Esophagus squamous epithelium (tissue), 5 donors: ENCODE measurements around the gene CAMK2A. TPM values are rescaled to one million over a fixed set of nuclear protein-coding genes. Genes with fewer than 3 reads are reported as not detected.

ENCODE experiments used
- DNase-seq: peaks from one replicate; lab custom pipeline; 2025; lab: John Stamatoyannopoulos, UW
- H3K27ac ChIP-seq, 4 donors: fragments of 200-600 bp; sonication (generic); one replicate each; pipeline ENCODE4 v1.5.1; 2016 to 2019; ENCODE audit warnings: mild to moderate bottlenecking in 1 of 4
- H3K27me3 ChIP-seq, 4 donors: fragments of 200-600 bp; sonication (generic); 1 replicate in 3 of 4; 2 replicates in 1 of 4; pipeline versions ENCODE4 v1.5.1 to v1.6.0; 2017 to 2021; ENCODE audit warnings: antibody characterized with exemption in 1 of 4
- H3K36me3 ChIP-seq, 3 donors: fragments of 200-600 bp; sonication (generic); one replicate each; pipeline ENCODE4 v1.5.1; 2016 to 2019
- H3K4me1 ChIP-seq, 3 donors: fragments of 200-600 bp; sonication (generic); one replicate each; pipeline ENCODE4 v1.5.1; 2017 to 2019
- H3K4me3 ChIP-seq, 4 donors: fragments of 200-600 bp; sonication (generic); 1 replicate in 3 of 4; 2 replicates in 1 of 4; pipeline ENCODE4 v1.5.1; 2016 to 2019; ENCODE audit warnings: mild to moderate bottlenecking in 2 of 4, moderate library complexity in 1 of 4
- H3K9me3 ChIP-seq, 3 donors: fragments of 200-600 bp; sonication (generic); one replicate each; pipeline ENCODE4 v1.5.1; 2016 to 2019
- CTCF ChIP-seq, 6 experiments: fragments of 450-650 bp in 4 of 6; fragments of 200-600 bp in 2 of 6; sonication (generic) in 2 of 6; IDR thresholded peaks; one replicate each; pipeline ENCODE4 v1.5.1; 2016 to 2019; ENCODE audit warnings: antibody characterized with exemption in 6 of 6, mild to moderate bottlenecking in 4 of 6, moderate library complexity in 4 of 6
- POLR2A ChIP-seq, 4 donors: fragments of 450-650 bp; IDR thresholded peaks; one replicate each; pipeline ENCODE4 v1.6.1; 2017; ENCODE audit warnings: antibody characterized with exemption in 4 of 4, mild to moderate bottlenecking in 4 of 4, moderate library complexity in 3 of 4
- WGBS, 2 donors: methylation state at CpG; one replicate each; pipeline ENCODE4 v1.1.5; 2018; 5-methylcytosine and 5-hydroxymethylcytosine counted together
- intact Hi-C: fragments of 100-400 bp; cut with DNase I; formaldehyde crosslinking; loops from one replicate; pipeline ENCODE4 v1.15.0; 2022
- total RNA-seq, 4 donors: library from RNA; depleted of rRNA; stranded (reverse); fragments of >200 nt; gene quantifications; one replicate each; pipeline ENCODE4 v1.1.0, GENCODE V29; 2016
- donor health status: DM: yes; HTN: yes; CAD: no.

The CAMK2A gene
- total RNA-seq, 4 donors from 2014 or later = 0.04 TPM; not detected in 3

GRCh38 chr5:150313501-150313900 lies 23.9 kb upstream of the CAMK2A start:
- 86 to 87% methylated on average over 5 to 6 of the region's 6 CpGs for WGBS, 2 donors
- no peak for DNase-seq

GRCh38 chr5:150312518-150312917 lies 22.9 kb upstream of the CAMK2A start:
- H3K4me3 ChIP-seq = no peak overlapping the region
- H3K9me3 ChIP-seq = no peaks in the 10 kb centered on the region
- WGBS, 2 donors = 87 to 95% methylated on average over 6 of the region's 6 CpGs
- no peak for TF ChIP-seq POLR2A (IDR thresholded peaks at IDR 0.05)
- TF ChIP-seq CTCF (IDR thresholded peaks at IDR 0.05) = no peak
- peaks cover 0 to 8% (median 5%) of the 10 kb centered on the region in 3 donors for H3K4me1 ChIP-seq
- H3K27ac ChIP-seq = no peak overlapping the region
- H3K36me3 ChIP-seq = no peaks in the 10 kb centered on the region
- intact Hi-C loops = no loop called here
- DNase-seq = no peak
- no peaks in the 10 kb centered on the region for H3K27me3 ChIP-seq

More at GRCh38 chr5:150313501-150313900, 23.9 kb upstream of the CAMK2A start:
- no peak overlapping the region for H3K4me3 ChIP-seq
- intact Hi-C loops = no loop called here
- H3K4me1 ChIP-seq = peaks cover 6 to 18% (median 14%) of the 10 kb centered on the region in 3 donors
- H3K36me3 ChIP-seq = no peaks in the 10 kb centered on the region
- no peak overlapping the region for H3K27ac ChIP-seq
- no peaks in the 10 kb centered on the region for H3K9me3 ChIP-seq
- H3K27me3 ChIP-seq = no peaks in the 10 kb centered on the region
- TF ChIP-seq CTCF (IDR thresholded peaks at IDR 0.05) (no peak), POLR2A (IDR thresholded peaks at IDR 0.05) (no peak)

GRCh38 chr5:150311015-150311692 lies 21.6 kb upstream of the CAMK2A start:
- TF ChIP-seq POLR2A (IDR thresholded peaks at IDR 0.05) (no peak), CTCF (IDR thresholded peaks at IDR 0.05) (no peak)
- 74 to 76% methylated on average over 5 to 6 of the region's 7 CpGs for WGBS, 2 donors
- H3K9me3 ChIP-seq = no peaks in the 10 kb centered on the region
- H3K27ac ChIP-seq = no peak overlapping the region
- no peak overlapping the region for H3K4me3 ChIP-seq
- intact Hi-C loops = no loop called here
- H3K4me1 ChIP-seq = no peaks in the 10 kb centered on the region
- no peaks in the 10 kb centered on the region for H3K36me3 ChIP-seq
- no peaks in the 10 kb centered on the region for H3K27me3 ChIP-seq
- no peak for DNase-seq

- Histone ChIP-seq H3K27me3 (no peaks in the 10 kb centered on the region), H3K9me3 (no peaks in the 10 kb centered on the region), H3K27ac (no peak overlapping the region), H3K36me3 (no peaks in the 10 kb centered on the region), H3K4me1 (no peaks in the 10 kb centered on the region), H3K4me3 (no peak overlapping the region)
- TF ChIP-seq CTCF (IDR thresholded peaks at IDR 0.05) (no peak), POLR2A (IDR thresholded peaks at IDR 0.05) (no peak)
- intact Hi-C loops = no loop called here
- WGBS, 2 donors = 83 to 84% methylated on average over 5 of the region's 5 CpGs
- no peak for DNase-seq
Observed at GRCh38 chr5:150310246-150310645, 20.7 kb upstream of the CAMK2A start.

GRCh38 chr5:150309886-150310239 lies 20.3 kb upstream of the CAMK2A start:
- no peak for TF ChIP-seq CTCF (IDR thresholded peaks at IDR 0.05)
- TF ChIP-seq POLR2A (IDR thresholded peaks at IDR 0.05) = no peak
- Histone ChIP-seq H3K9me3 (no peaks in the 10 kb centered on the region), H3K4me3 (no peak overlapping the region), H3K36me3 (no peaks in the 10 kb centered on the region), H3K27me3 (no peaks in the 10 kb centered on the region), H3K27ac (no peak overlapping the region), H3K4me1 (no peaks in the 10 kb centered on the region)
- intact Hi-C loops = no loop called here
- WGBS, 2 donors = 75 to 91% methylated on average over 1 of the region's 1 CpG
- DNase-seq = no peak
